Vagina (tissue), 2 donors: ENCODE data around the gene SNCA. TPM values are rescaled to one million over a fixed set of nuclear protein-coding genes. Genes with fewer than 3 reads are reported as not detected.

Experiments
- DNase-seq, 2 donors: peaks; one replicate each; pipeline ENCODE4 v3.0.0-alpha.2; 2017; ENCODE audit errors: extremely low spot score in 2 of 2
- H3K27ac ChIP-seq: fragments of 200-600 bp; sonication (generic); one replicate; pipeline ENCODE4 v1.5.1; 2019
- H3K27me3 ChIP-seq: fragments of 200-600 bp; sonication (generic); one replicate; pipeline ENCODE4 v1.5.1; 2019
- H3K36me3 ChIP-seq, 2 donors: fragments of 200-600 bp; sonication (generic); one replicate each; pipeline ENCODE4 v1.5.1; 2017 to 2019
- H3K4me1 ChIP-seq: fragments of 200-600 bp; sonication (generic); one replicate; pipeline ENCODE4 v1.5.1; 2019
- H3K4me3 ChIP-seq, 2 donors: fragments of 200-600 bp; sonication (generic); 1 replicate in 1 of 2; 2 replicates in 1 of 2; pipeline ENCODE4 v1.5.1; 2016 to 2019
- H3K9me3 ChIP-seq: fragments of 200-600 bp; sonication (generic); one replicate; pipeline ENCODE4 v1.5.1; 2019
- POLR2A ChIP-seq, 2 donors: fragments of 450-650 bp; IDR thresholded peaks; one replicate each; pipeline ENCODE4 v1.6.1; 2017; ENCODE audit warnings: antibody characterized with exemption in 2 of 2, mild to moderate bottlenecking in 2 of 2, moderate library complexity in 2 of 2
- POLR2AphosphoS5 ChIP-seq, 2 donors: sonication (generic); formaldehyde crosslinking; IDR thresholded peaks; one replicate each; pipeline ENCODE4 v1.9.0; 2017; ENCODE audit warnings: antibody characterized with exemption in 2 of 2, mild to moderate bottlenecking in 2 of 2, low read depth in 1 of 2; ENCODE audit not compliant: insufficient read depth in 1 of 2
- intact Hi-C: fragments of 100-400 bp; cut with DNase I; formaldehyde crosslinking; loops from one replicate; pipeline ENCODE4 v1.15.1; 2023
- total RNA-seq: library from RNA; depleted of rRNA; stranded (reverse); fragments of >200 nt; gene quantifications from one replicate; pipeline ENCODE4 v1.2.3, GENCODE V29; 2016
- TF ChIP-seq, protein P1 (sequence below), 3 experiments: fragments of 450-650 bp in 2 of 3; fragments of 200-600 bp in 1 of 3; sonication (generic) in 1 of 3; IDR thresholded peaks; one replicate each; pipeline ENCODE4 v1.5.1; 2017 to 2019; ENCODE audit warnings: antibody characterized with exemption in 3 of 3, mild to moderate bottlenecking in 2 of 3, moderate library complexity in 2 of 3

SNCA gene
- total RNA-seq, 1 donor from 2014 or later = 27.3 TPM

DNA sequence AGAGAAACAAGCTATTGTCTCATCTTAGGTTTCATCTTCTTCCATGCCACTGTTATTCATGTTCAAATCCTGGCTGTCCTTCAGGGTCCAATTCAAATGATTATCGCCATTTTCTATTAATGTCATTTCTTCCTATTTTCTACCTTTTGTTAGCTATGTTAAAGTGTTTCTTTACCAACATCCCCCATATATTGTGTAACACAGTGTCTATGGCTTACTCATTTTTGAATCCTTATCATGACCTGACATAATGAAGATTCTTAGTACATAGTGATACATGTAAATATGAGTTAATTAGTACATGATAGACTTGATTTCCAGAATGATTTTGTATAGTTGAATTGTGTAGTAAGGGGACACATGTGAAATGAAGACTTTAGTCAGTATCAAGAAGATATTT lies 152.4 kb downstream of the SNCA start:
- Histone ChIP-seq H3K4me3 (no peak overlapping the region), H3K9me3 (no peaks in the 10 kb centered on the region), H3K27me3 (no peaks in the 10 kb centered on the region), H3K36me3 (no peaks in the 10 kb centered on the region), H3K4me1 (no peaks in the 10 kb centered on the region), H3K27ac (no peak overlapping the region)
- intact Hi-C loops = no loop called here
- TF ChIP-seq POLR2A (IDR thresholded peaks at IDR 0.05) (no peak), POLR2AphosphoS5 (IDR thresholded peaks at IDR 0.05; ENCODE audit: insufficient read depth in 1 of 2, low read depth in 1 of 2) (no peak)
- TF ChIP-seq, protein P1, sequence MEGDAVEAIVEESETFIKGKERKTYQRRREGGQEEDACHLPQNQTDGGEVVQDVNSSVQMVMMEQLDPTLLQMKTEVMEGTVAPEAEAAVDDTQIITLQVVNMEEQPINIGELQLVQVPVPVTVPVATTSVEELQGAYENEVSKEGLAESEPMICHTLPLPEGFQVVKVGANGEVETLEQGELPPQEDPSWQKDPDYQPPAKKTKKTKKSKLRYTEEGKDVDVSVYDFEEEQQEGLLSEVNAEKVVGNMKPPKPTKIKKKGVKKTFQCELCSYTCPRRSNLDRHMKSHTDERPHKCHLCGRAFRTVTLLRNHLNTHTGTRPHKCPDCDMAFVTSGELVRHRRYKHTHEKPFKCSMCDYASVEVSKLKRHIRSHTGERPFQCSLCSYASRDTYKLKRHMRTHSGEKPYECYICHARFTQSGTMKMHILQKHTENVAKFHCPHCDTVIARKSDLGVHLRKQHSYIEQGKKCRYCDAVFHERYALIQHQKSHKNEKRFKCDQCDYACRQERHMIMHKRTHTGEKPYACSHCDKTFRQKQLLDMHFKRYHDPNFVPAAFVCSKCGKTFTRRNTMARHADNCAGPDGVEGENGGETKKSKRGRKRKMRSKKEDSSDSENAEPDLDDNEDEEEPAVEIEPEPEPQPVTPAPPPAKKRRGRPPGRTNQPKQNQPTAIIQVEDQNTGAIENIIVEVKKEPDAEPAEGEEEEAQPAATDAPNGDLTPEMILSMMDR (IDR thresholded peaks at IDR 0.05) = no peak
- no peak for DNase-seq

DNA sequence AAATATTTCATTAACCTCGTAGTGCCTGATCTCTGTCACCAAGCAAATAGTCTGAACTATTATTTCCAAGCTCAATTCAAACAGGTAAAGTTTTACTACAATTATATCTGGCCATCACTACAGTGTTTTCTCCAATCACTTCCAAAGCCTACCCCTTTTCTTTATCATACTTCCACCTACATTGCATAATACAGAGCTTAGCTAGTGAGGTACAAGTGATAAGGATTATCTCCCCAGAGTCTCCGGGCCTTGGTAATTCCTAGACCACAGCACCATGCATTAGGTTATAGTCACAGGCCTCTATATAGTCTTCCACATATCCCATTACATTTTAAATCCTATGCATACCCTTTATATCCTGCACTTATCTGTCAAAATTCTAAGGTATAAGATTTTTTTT lies 154.2 kb downstream of the SNCA start:
- no peaks in the 10 kb centered on the region for H3K27me3 ChIP-seq
- H3K36me3 ChIP-seq = no peaks in the 10 kb centered on the region
- intact Hi-C loops = no loop called here
- H3K4me3 ChIP-seq = no peak overlapping the region
- no peaks in the 10 kb centered on the region for H3K4me1 ChIP-seq
- no peak for DNase-seq
- no peak overlapping the region for H3K27ac ChIP-seq
- TF ChIP-seq POLR2A (IDR thresholded peaks at IDR 0.05) (no peak), POLR2AphosphoS5 (IDR thresholded peaks at IDR 0.05; ENCODE audit: insufficient read depth in 1 of 2, low read depth in 1 of 2) (no peak)
- TF ChIP-seq, protein P1 (IDR thresholded peaks at IDR 0.05) = no peak
- no peaks in the 10 kb centered on the region for H3K9me3 ChIP-seq

DNA sequence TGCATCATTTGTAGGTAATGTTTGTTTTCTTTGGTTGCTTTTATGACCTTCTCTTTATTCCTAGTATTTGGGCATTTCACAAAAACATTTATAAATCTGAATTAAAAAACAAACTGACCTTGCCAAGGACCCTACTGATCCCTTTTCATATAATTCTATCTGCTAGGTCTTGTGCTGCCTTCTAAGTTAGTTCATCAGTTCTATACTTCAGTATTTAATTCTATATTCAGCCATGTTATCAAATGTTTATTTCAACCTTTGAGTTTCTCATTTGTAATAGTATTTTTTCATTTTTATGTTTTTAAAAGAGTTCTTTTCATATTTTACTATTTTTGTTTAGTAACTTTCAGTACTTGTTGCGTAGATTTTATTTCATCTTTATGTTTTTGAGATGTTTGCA lies 155.3 kb downstream of the SNCA start:
- intact Hi-C loops = no loop called here
- TF ChIP-seq POLR2AphosphoS5 (IDR thresholded peaks at IDR 0.05; ENCODE audit: insufficient read depth in 1 of 2, low read depth in 1 of 2) (no peak), POLR2A (IDR thresholded peaks at IDR 0.05) (no peak)
- TF ChIP-seq, protein P1 (IDR thresholded peaks at IDR 0.05) = no peak
- H3K4me3 ChIP-seq = no peak overlapping the region

GRCh38 chr4:89681219-89681618 lies 155.7 kb downstream of the SNCA start:
- Histone ChIP-seq H3K4me3 (no peak overlapping the region), H3K27ac (no peak overlapping the region), H3K36me3 (no peaks in the 10 kb centered on the region), H3K4me1 (no peaks in the 10 kb centered on the region), H3K27me3 (no peaks in the 10 kb centered on the region), H3K9me3 (no peaks in the 10 kb centered on the region)
- TF ChIP-seq, protein P1 (IDR thresholded peaks at IDR 0.05) = no peak
- TF ChIP-seq POLR2AphosphoS5 (IDR thresholded peaks at IDR 0.05; ENCODE audit: insufficient read depth in 1 of 2, low read depth in 1 of 2) (no peak), POLR2A (IDR thresholded peaks at IDR 0.05) (no peak)
- intact Hi-C loops = no loop called here
- no peak for DNase-seq

More for the DNA sequence above, 155.3 kb downstream of the SNCA start:
- H3K27me3 ChIP-seq = no peaks in the 10 kb centered on the region
- no peak overlapping the region for H3K27ac ChIP-seq
- H3K36me3 ChIP-seq = no peaks in the 10 kb centered on the region
- H3K4me1 ChIP-seq = no peaks in the 10 kb centered on the region
- no peak for DNase-seq
- H3K9me3 ChIP-seq = no peaks in the 10 kb centered on the region

- no peak for DNase-seq
- H3K9me3 ChIP-seq = no peaks in the 10 kb centered on the region
- intact Hi-C loops = no loop called here
- no peak overlapping the region for H3K4me3 ChIP-seq
- TF ChIP-seq, protein P1 (IDR thresholded peaks at IDR 0.05) = no peak
- TF ChIP-seq POLR2AphosphoS5 (IDR thresholded peaks at IDR 0.05; ENCODE audit: insufficient read depth in 1 of 2, low read depth in 1 of 2) = no peak
- TF ChIP-seq POLR2A (IDR thresholded peaks at IDR 0.05) = no peak
- H3K4me1 ChIP-seq = no peaks in the 10 kb centered on the region
- H3K27ac ChIP-seq = no peak overlapping the region
- H3K27me3 ChIP-seq = no peaks in the 10 kb centered on the region
- H3K36me3 ChIP-seq = no peaks in the 10 kb centered on the region
Observed at GRCh38 chr4:89674876-89675459, 162.0 kb downstream of the SNCA start.
